Transverse colon (tissue), 4 donors: Measurements from ENCODE around the gene WDR83. TPM values are rescaled to one million over a fixed set of nuclear protein-coding genes. Genes with fewer than 3 reads are reported as not detected.

Experiments
- DNase-seq: peaks from one replicate; pipeline ENCODE4 v3.0.0-alpha.2; 2019
- H3K27ac ChIP-seq, 4 donors: fragments of 200-600 bp; sonication (generic); 2 replicates each; pipeline ENCODE4 v1.5.1; 2016 to 2018; ENCODE audit warnings: inconsistent platforms in 4 of 4
- H3K27me3 ChIP-seq: fragments of 200-600 bp; sonication (generic); 2 replicates; pipeline ENCODE4 v1.5.1; 2017; ENCODE audit warnings: inconsistent platforms
- H3K36me3 ChIP-seq, 4 donors: fragments of 200-600 bp; sonication (generic); 2 replicates each; pipeline ENCODE4 v1.5.1; 2017 to 2019; ENCODE audit warnings: inconsistent platforms in 4 of 4
- H3K4me1 ChIP-seq, 4 donors: fragments of 200-600 bp; sonication (generic); 2 replicates each; pipeline ENCODE4 v1.5.1; 2017 to 2020; ENCODE audit warnings: inconsistent platforms in 4 of 4
- H3K4me3 ChIP-seq, 4 donors: fragments of 200-600 bp; sonication (generic); 1 replicate in 1 of 4; 2 replicates in 3 of 4; pipeline versions ENCODE4 v1.5.1 to v1.6.1; 2017 to 2019; ENCODE audit warnings: inconsistent platforms in 4 of 4
- H3K9me3 ChIP-seq, 2 donors: fragments of 200-600 bp; sonication (generic); 2 replicates each; pipeline ENCODE4 v1.5.1; 2017 to 2019; ENCODE audit warnings: inconsistent platforms in 2 of 2
- EP300 ChIP-seq: sonication (generic); formaldehyde crosslinking; IDR thresholded peaks from one replicate; pipeline ENCODE4 v1.6.1; 2017; ENCODE audit warnings: antibody characterized with exemption, low read depth
- POLR2A ChIP-seq: fragments of 450-650 bp; IDR thresholded peaks from one replicate; pipeline ENCODE4 v1.6.1; 2016; ENCODE audit warnings: antibody characterized with exemption, mild to moderate bottlenecking, moderate library complexity
- POLR2AphosphoS5 ChIP-seq, 3 donors: sonication (generic); formaldehyde crosslinking; IDR thresholded peaks; one replicate each; pipeline ENCODE4 v1.6.1; 2016; ENCODE audit warnings: antibody characterized with exemption in 3 of 3
- WGBS, 2 donors: methylation state at CpG; one replicate each; pipeline ENCODE4 v1.1.5; 2018; ENCODE audit warnings: low coverage in 1 of 2; 5-methylcytosine and 5-hydroxymethylcytosine counted together
- in situ Hi-C, 4 donors: fragments of 200-750 bp; cut with MboI; loops; one replicate each; pipeline versions ENCODE4 v1.15.0 to v1.15.1; 2017; ENCODE audit warnings: low sequenced_read_pairs in 3 of 4, low pct_ligation_motif_present in 1 of 4, low pct_unique_long_range_greater_than_20kb in 1 of 4
- intact Hi-C: fragments of 100-400 bp; cut with DNase I; formaldehyde crosslinking; loops from one replicate; pipeline ENCODE4 v1.15.1; 2023; ENCODE audit warnings: low total_unique reads
- total RNA-seq, 4 donors: library from RNA; depleted of rRNA; stranded (reverse); fragments of >200 nt; gene quantifications; one replicate each; pipeline ENCODE4 v1.1.0, GENCODE V29; 2016
- TF ChIP-seq, protein P1 (sequence below), 5 experiments: fragments of 200-600 bp in 3 of 5; fragments of 450-650 bp in 2 of 5; sonication (generic) in 3 of 5; IDR thresholded peaks; 1 replicate in 2 of 5; 2 replicates in 3 of 5; pipeline ENCODE4 v1.5.1; 2016 to 2017; ENCODE audit warnings: antibody characterized with exemption in 5 of 5, inconsistent platforms in 3 of 5, mild to moderate bottlenecking in 2 of 5, moderate library complexity in 1 of 5

Gene WDR83
- total RNA-seq, 4 donors from 2014 or later, result 7.6 to 36.3 (median 9.4) TPM; not detected in 1

DNA sequence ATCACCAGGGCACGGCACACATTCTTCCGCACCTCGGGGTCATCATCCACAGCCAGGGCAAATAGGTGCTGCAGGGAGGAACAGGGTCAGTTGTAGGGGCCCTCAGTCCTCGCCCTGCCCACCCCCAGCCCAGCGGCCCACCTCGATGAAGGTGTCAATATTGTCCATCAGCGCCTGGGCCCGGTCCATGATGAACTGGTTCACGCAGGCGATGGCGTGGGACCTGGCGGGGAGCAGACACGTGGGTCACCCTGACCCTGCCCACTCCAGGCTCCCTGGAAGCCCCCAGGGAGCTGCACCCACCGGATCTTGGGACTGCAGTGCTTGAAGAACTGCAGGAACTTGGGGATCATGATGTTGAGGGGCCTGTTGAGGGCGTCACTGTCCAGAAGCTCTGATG is 48.5 kb downstream of the WDR83 start:
- Histone ChIP-seq H3K4me3 (no peak overlapping the region), H3K36me3 (peaks cover 0 to 45% (median 23%) of the 10 kb centered on the region in 4 donors), H3K27ac (no peak overlapping the region), H3K9me3 (no peaks in the 10 kb centered on the region), H3K4me1 (peaks cover 0 to 11% (median 2%) of the 10 kb centered on the region in 4 donors), H3K27me3 (no peaks in the 10 kb centered on the region)
- WGBS, 2 donors, result 98% methylated on average over 13 of the region's 15 CpGs; no CpG with 5 or more reads in 1 of the 2 donors
- intact Hi-C loops, result no loop called here
- in situ Hi-C loops, result no loop called here
- TF ChIP-seq EP300, result no peak
- TF ChIP-seq POLR2AphosphoS5 (IDR thresholded peaks at IDR 0.05), result no peak
- no peak for TF ChIP-seq POLR2A
- TF ChIP-seq, protein P1, sequence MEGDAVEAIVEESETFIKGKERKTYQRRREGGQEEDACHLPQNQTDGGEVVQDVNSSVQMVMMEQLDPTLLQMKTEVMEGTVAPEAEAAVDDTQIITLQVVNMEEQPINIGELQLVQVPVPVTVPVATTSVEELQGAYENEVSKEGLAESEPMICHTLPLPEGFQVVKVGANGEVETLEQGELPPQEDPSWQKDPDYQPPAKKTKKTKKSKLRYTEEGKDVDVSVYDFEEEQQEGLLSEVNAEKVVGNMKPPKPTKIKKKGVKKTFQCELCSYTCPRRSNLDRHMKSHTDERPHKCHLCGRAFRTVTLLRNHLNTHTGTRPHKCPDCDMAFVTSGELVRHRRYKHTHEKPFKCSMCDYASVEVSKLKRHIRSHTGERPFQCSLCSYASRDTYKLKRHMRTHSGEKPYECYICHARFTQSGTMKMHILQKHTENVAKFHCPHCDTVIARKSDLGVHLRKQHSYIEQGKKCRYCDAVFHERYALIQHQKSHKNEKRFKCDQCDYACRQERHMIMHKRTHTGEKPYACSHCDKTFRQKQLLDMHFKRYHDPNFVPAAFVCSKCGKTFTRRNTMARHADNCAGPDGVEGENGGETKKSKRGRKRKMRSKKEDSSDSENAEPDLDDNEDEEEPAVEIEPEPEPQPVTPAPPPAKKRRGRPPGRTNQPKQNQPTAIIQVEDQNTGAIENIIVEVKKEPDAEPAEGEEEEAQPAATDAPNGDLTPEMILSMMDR (IDR thresholded peaks at IDR 0.05), result no peak
- DNase-seq, result no peak

DNA sequence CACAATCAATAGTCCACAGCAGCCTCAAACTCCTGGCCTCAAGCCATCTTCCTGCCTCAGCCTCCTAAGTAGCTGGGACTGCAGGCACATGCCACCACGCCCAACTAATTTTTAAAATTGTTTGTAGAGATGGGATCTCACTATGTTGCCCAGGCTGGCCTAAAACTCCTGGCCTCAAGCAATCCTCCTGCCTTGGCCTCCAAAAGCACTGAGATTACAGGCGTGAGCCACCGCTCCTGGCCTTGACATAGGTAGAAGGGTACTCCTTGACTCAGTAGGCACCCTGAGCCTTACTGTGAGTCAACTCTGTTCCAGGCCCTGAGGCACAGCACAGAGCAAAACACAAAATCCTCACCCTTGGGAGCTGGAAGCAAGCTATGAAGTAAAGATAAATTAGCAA is 49.3 kb downstream of the WDR83 start:
- 90 to 100% methylated on average over 2 to 3 of the region's 3 CpGs for WGBS, 2 donors
- peaks cover 0 to 37% (median 19%) of the 10 kb centered on the region in 4 donors for H3K36me3 ChIP-seq
- DNase-seq, result no peak
- peaks cover 7 to 19% (median 9%) of the 10 kb centered on the region in 4 donors for H3K4me1 ChIP-seq
- no peaks in the 10 kb centered on the region for H3K9me3 ChIP-seq
- H3K4me3 ChIP-seq, result no peak overlapping the region
- no peaks in the 10 kb centered on the region for H3K27me3 ChIP-seq
- intact Hi-C loops, result no loop called here
- no peak overlapping the region for H3K27ac ChIP-seq
- no peak for TF ChIP-seq POLR2AphosphoS5 (IDR thresholded peaks at IDR 0.05)
- no peak for TF ChIP-seq POLR2A
- TF ChIP-seq, protein P1 (IDR thresholded peaks at IDR 0.05), result no peak
- no peak for TF ChIP-seq EP300
- in situ Hi-C loops, result no loop called here

DNA sequence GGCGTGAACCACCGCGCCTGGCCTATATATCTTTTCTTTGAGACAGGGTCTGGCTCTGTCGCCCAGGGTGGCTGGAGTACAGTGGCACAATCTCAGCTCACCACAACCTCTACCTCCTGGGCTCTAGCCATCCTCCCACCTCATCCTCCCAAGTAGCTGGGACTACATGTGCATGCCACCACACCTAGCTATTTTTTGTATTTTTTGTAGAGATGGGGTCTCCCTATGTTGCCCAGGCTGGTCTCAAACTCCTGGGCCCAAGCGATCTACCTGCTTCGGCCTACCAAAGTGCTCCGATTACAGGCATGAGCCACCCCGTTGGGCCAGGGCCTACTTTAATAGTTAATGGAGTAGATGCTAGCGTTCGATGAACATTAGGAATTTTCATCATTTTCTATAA is 53.7 kb downstream of the WDR83 start:
- in situ Hi-C loops, result no loop called here
- Histone ChIP-seq H3K9me3 (no peaks in the 10 kb centered on the region), H3K27me3 (no peaks in the 10 kb centered on the region), H3K27ac (peak overlapping the region; percentile 92 to 98 (median 96)), H3K36me3 (peaks cover 0 to 14% (median 3%) of the 10 kb centered on the region in 4 donors), H3K4me1 (peaks cover 14 to 46% (median 29%) of the 10 kb centered on the region in 4 donors), H3K4me3 (peak overlapping the region in 1 of 4 donors; percentile 90)
- no peak for DNase-seq
- WGBS, 2 donors, result 86 to 88% methylated on average over 5 to 10 of the region's 10 CpGs
- intact Hi-C loops, result no loop called here
- no peak for TF ChIP-seq POLR2A
- no peak for TF ChIP-seq EP300
- no peak for TF ChIP-seq POLR2AphosphoS5 (IDR thresholded peaks at IDR 0.05)
- TF ChIP-seq, protein P1 (IDR thresholded peaks at IDR 0.05), result no peak

DNA sequence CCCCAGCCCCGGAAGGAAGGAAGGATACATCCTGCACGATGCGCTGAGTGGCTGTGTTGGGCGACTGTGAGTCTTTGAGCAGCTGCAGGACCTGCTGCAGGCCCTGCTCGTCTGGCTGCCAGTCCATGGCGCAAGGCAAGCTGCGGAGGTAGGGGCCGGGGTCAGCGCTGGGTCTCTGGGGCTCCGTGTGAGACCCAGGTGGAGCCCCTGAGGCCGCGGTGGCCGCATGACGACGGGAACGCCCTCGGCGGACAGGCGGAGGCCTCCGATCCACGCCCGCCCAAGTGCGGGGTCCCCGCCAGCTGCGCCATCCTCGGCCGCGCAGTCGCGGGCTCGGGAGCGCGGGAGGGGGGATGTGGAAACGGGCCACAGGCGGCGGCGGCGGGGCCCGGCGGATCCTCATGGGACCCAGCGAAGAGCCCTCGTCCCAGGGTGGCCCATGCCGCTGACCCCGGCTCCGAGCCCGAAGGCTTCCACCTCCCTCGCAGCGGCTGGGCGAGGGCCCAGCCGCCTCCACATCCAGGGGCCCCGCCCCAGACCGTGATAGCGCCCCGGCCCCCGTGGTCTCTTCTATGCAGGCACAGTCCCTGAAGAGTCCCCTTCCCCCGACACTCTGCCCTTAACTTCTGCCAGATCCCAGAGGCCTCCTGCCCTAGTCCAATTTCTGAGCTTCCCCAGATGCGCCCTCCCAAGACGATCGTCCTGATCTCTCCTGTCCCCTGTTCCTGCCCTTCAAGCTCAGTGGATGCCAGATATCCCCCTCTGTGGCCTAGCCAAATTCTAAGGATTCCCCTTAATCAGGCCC is 54.4 kb downstream of the WDR83 start:
- Histone ChIP-seq H3K36me3 (peaks cover 0 to 8% (median 3%) of the 10 kb centered on the region in 4 donors), H3K27me3 (no peaks in the 10 kb centered on the region), H3K4me1 (peaks cover 14 to 46% (median 29%) of the 10 kb centered on the region in 4 donors), H3K27ac (peak overlapping the region; percentile 92 to 98 (median 96)), H3K9me3 (no peaks in the 10 kb centered on the region), H3K4me3 (peak overlapping the region; percentile 28 to 99 (median 90))
- 9 to 26% methylated on average over 4 to 58 of the region's 59 CpGs for WGBS, 2 donors
- DNase-seq, result peak; percentile 34
- in situ Hi-C loops, result no loop called here
- intact Hi-C loops, result no loop called here
- no peak for TF ChIP-seq POLR2A
- TF ChIP-seq, protein P1 (IDR thresholded peaks at IDR 0.05), result no peak
- TF ChIP-seq EP300, result no peak
- no peak for TF ChIP-seq POLR2AphosphoS5 (IDR thresholded peaks at IDR 0.05)
